ENCODE results near the gene ERC1. TPM values are rescaled to one million over a fixed set of nuclear protein-coding genes. Genes with fewer than 3 reads are reported as not detected.
"Not testable (repeated sequence)": the region's sequence is repeated elsewhere in the genome, so short reads cannot be mapped to it uniquely, and the experiment has no call there.

ERC1 gene
- total RNA-seq, 1 experiment from 2014 or later, result 31.5 TPM

DNA sequence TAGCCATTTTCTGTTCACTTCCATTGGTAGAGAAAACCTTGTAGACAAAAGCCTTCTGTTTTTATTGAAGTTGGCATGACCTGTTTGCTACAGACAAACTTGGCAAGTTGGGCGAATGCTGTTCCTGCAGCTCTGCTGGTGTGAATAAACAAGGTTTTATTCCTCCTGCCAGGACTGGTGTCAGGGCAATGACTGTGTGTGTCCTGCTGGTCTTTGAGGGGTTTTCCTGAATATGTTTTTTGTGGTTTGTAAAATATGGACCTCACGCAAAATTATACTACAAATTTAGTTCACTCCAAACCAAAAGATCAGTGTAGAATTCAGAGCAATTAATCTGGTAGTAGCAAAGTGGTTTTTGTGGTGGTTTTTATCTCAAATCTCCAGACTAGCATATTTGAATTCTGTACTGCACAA is 140.8 kb downstream of the ERC1 start:
- Histone ChIP-seq H3K27ac (no peak overlapping the region), H3K27me3 (no peaks in the 10 kb centered on the region), H3K36me3 (0 out of 2 replicates have a peak, but pooled peaks cover 5% of the 10 kb centered on the region), H3K4me1 (no peaks in the 10 kb centered on the region; the same call in 1 of the 2 replicates), H3K9me3 (replicated peaks) (no peaks in the 10 kb centered on the region), H3K4me3 (no peak overlapping the region)
- no peak for DNase-seq

GRCh38 chr12:1132311-1132710 is 141.3 kb downstream of the ERC1 start:
- no peaks in the 10 kb centered on the region for H3K9me3 ChIP-seq (replicated peaks)
- DNase-seq, result no peak
- H3K36me3 ChIP-seq, result 0 out of 2 replicates have a peak, but pooled peaks cover 5% of the 10 kb centered on the region
- no peak overlapping the region for H3K27ac ChIP-seq
- H3K4me1 ChIP-seq, result no peaks in the 10 kb centered on the region; the same call in 1 of the 2 replicates
- no peak overlapping the region for H3K4me3 ChIP-seq
- H3K27me3 ChIP-seq, result no peaks in the 10 kb centered on the region

DNA sequence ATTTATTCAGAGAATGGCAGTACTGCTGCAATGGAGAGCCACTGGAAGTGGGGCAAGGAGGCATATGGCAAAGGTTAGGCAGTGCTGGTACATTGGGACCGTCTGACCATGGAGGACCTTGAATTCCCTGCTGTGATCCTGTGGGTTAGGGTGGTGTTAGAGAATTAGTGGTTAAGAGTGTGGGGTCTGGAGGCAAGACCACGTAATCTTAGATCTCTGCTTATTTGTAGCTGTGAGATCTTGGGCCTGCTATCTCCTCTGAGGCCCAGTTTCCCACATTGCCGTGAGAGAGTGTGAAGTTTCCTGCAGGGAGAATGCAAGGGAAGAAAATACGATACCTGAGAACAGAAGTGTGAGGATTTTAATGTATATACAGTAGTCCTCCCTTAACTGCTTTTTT is 147.7 kb downstream of the ERC1 start:
- Histone ChIP-seq H3K4me1 (no peaks in the 10 kb centered on the region), H3K36me3 (peaks cover 3% of the 10 kb centered on the region; the same call in 1 of the 2 replicates), H3K9me3 (replicated peaks) (no peaks in the 10 kb centered on the region), H3K4me3 (no peak overlapping the region), H3K27me3 (no peaks in the 10 kb centered on the region), H3K27ac (no peak overlapping the region)
- DNase-seq, result peak in 1 of 2 experiments; percentile 28

GRCh38 chr12:1146758-1147157 is 155.7 kb downstream of the ERC1 start:
- DNase-seq; H3K9me3 ChIP-seq (replicated peaks); H3K4me1 ChIP-seq; H3K27me3 ChIP-seq; H3K27ac ChIP-seq; H3K36me3 ChIP-seq; H3K4me3 ChIP-seq: not testable (repeated sequence)

DNA sequence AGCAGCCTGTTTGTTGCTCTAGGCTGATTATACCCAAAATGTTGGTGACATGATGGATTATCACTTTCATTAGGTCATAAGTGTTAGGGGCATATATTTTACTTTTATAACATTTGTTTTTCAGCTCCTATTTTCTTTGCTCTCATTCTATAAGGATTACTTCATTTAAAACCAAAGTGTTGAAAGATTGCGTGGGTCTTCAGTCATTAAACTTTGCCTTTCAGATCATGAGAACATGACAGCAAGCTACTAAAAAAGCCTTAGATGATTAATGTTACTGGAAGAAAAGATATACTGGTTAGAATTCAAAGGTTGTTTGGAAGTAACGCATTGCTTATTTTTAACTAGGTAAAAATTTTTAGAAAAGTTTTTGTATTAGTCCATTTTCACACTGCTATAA is 156.8 kb downstream of the ERC1 start:
- no peak overlapping the region for H3K4me3 ChIP-seq
- no peaks in the 10 kb centered on the region; the same call in 1 of the 2 replicates for H3K36me3 ChIP-seq
- H3K27ac ChIP-seq, result no peak overlapping the region
- no peaks in the 10 kb centered on the region for H3K27me3 ChIP-seq
- DNase-seq, result no peak
- H3K4me1 ChIP-seq, result no peaks in the 10 kb centered on the region
- 0 out of 2 replicates have a peak, but pooled peaks cover 4% of the 10 kb centered on the region for H3K9me3 ChIP-seq (replicated peaks)

- no peak overlapping the region for H3K4me3 ChIP-seq
- no peak overlapping the region for H3K27ac ChIP-seq
- H3K36me3 ChIP-seq, result 0 out of 2 replicates have a peak, but pooled peaks cover 6% of the 10 kb centered on the region
These were observed 166.0 kb downstream of the ERC1 start for GRCh38 chr12:1157046-1157445.

GRCh38 chr12:1161197-1161596 is 170.2 kb downstream of the ERC1 start:
- no peaks in the 10 kb centered on the region for H3K27me3 ChIP-seq
- peaks cover 4% of the 10 kb centered on the region; the same call in 1 of the 2 replicates for H3K4me1 ChIP-seq
- H3K36me3 ChIP-seq, result peaks cover 8% of the 10 kb centered on the region; the same call in 1 of the 2 replicates
- DNase-seq, result no peak
- H3K27ac ChIP-seq, result no peak overlapping the region
- no peak overlapping the region for H3K4me3 ChIP-seq
- H3K9me3 ChIP-seq (replicated peaks), result no peaks in the 10 kb centered on the region; the same call in 1 of the 2 replicates

More at GRCh38 chr12:1157046-1157445, 166.0 kb downstream of the ERC1 start:
- no peaks in the 10 kb centered on the region; the same call in 1 of the 2 replicates for H3K9me3 ChIP-seq (replicated peaks)
- no peaks in the 10 kb centered on the region for H3K27me3 ChIP-seq
- DNase-seq, result no peak
- no peaks in the 10 kb centered on the region; the same call in 1 of the 2 replicates for H3K4me1 ChIP-seq

GRCh38 chr12:1162081-1162760 is 171.2 kb downstream of the ERC1 start:
- peaks cover 4% of the 10 kb centered on the region; the same call in 1 of the 2 replicates for H3K4me1 ChIP-seq
- no peaks in the 10 kb centered on the region for H3K27me3 ChIP-seq
- no peak overlapping the region for H3K4me3 ChIP-seq
- DNase-seq, result peak in 1 of 2 experiments; percentile 47
- H3K9me3 ChIP-seq (replicated peaks), result no peaks in the 10 kb centered on the region; the same call in 1 of the 2 replicates
- H3K36me3 ChIP-seq, result peaks cover 8% of the 10 kb centered on the region; the same call in 1 of the 2 replicates
- H3K27ac ChIP-seq, result no peak overlapping the region

DNA sequence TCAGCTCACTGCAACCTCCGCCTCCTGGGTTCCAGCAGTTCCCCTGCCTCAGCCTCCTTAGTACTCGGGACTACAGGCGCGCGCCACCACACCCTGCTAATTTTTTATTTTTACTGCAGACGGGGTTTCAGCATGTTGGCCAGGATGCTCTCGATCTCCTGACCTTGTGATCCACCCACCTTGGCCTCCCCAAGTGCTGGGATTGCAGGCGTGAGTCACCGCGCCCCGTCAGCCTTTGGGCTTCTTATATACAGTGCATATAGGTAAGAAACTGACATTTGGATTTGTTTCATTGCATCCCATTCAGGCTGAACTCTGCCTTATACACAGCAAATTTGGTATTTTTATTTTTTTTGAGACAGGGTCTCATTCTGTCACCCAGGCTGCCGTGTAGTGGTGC is 176.8 kb downstream of the ERC1 start:
- Histone ChIP-seq H3K9me3 (replicated peaks) (no peaks in the 10 kb centered on the region; the same call in 1 of the 2 replicates), H3K27ac (no peak overlapping the region), H3K27me3 (no peaks in the 10 kb centered on the region), H3K4me3 (no peak overlapping the region), H3K36me3 (peaks cover 8% of the 10 kb centered on the region; the same call in 1 of the 2 replicates), H3K4me1 (peaks cover 24% of the 10 kb centered on the region)
- DNase-seq, result no peak

- H3K9me3 ChIP-seq (replicated peaks), result no peaks in the 10 kb centered on the region; the same call in none of the 2 replicates
- H3K27me3 ChIP-seq, result no peaks in the 10 kb centered on the region
- 0 out of 2 replicates have a peak, but pooled peaks cover 2% of the 10 kb centered on the region for H3K36me3 ChIP-seq
- H3K4me1 ChIP-seq, result peaks cover 45% of the 10 kb centered on the region
- no peak overlapping the region for H3K4me3 ChIP-seq
- DNase-seq, result peak in 1 of 2 experiments; percentile 13
- H3K27ac ChIP-seq, result no peak overlapping the region
These were observed 179.4 kb downstream of the ERC1 start for GRCh38 chr12:1170411-1170810.

GRCh38 chr12:1171657-1172408 is 180.8 kb downstream of the ERC1 start:
- Histone ChIP-seq H3K4me1 (peaks cover 45% of the 10 kb centered on the region), H3K9me3 (replicated peaks) (no peaks in the 10 kb centered on the region; the same call in 1 of the 2 replicates), H3K36me3 (0 out of 2 replicates have a peak, but pooled peaks cover 2% of the 10 kb centered on the region), H3K27me3 (no peaks in the 10 kb centered on the region), H3K4me3 (no peak overlapping the region), H3K27ac (peak overlapping the region; percentile 76)
- peak; percentile 48 to 79 for DNase-seq

GRCh38 chr12:1173781-1174617 is 183.0 kb downstream of the ERC1 start:
- Histone ChIP-seq H3K9me3 (replicated peaks) (no peaks in the 10 kb centered on the region; the same call in 1 of the 2 replicates), H3K27me3 (no peaks in the 10 kb centered on the region), H3K4me3 (no peak overlapping the region), H3K36me3 (0 out of 2 replicates have a peak, but pooled peaks cover 2% of the 10 kb centered on the region), H3K4me1 (peaks cover 45% of the 10 kb centered on the region), H3K27ac (peak overlapping the region; percentile 82)
- peak; percentile 85 to 95 for DNase-seq

DNA sequence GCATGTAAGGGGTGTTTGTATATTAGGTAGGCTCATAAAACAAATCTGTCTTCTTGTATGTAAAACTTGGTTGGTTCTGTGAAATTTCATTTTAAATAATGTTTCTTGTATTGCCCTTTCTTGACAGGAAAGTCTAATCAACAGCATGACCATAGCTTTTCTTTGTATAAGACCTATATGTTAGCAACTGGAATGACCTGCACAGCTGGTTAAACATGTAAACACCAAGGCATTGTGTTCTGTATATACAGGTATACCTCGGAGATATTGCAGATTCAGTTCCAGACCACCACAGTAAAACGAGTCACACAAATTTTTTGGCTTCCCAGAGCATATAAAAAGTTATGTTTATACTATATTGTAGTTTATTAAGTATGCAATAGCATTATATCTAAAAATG is 183.6 kb downstream of the ERC1 start:
- Histone ChIP-seq H3K27ac (peak overlapping the region; percentile 82), H3K27me3 (no peaks in the 10 kb centered on the region), H3K4me1 (peaks cover 45% of the 10 kb centered on the region), H3K36me3 (peaks cover 2% of the 10 kb centered on the region; the same call in 1 of the 2 replicates), H3K9me3 (replicated peaks) (no peaks in the 10 kb centered on the region; the same call in 1 of the 2 replicates), H3K4me3 (no peak overlapping the region)
- DNase-seq, result peak in 1 of 2 experiments; percentile 51

GRCh38 chr12:1176191-1176590 is 185.2 kb downstream of the ERC1 start:
- Histone ChIP-seq H3K4me1 (peaks cover 36% of the 10 kb centered on the region), H3K27ac (no peak overlapping the region), H3K36me3 (peaks cover 4% of the 10 kb centered on the region), H3K27me3 (no peaks in the 10 kb centered on the region), H3K9me3 (replicated peaks) (no peaks in the 10 kb centered on the region; the same call in 1 of the 2 replicates), H3K4me3 (no peak overlapping the region)
- peak in 1 of 2 experiments; percentile 45 for DNase-seq
